ENCODE data around the gene LEF1. TPM values are rescaled to one million over a fixed set of nuclear protein-coding genes. Genes with fewer than 3 reads are reported as not detected.

Gene LEF1
- polyA plus RNA-seq, 1 donor (not counting 4 experiments of a cell fraction or from before 2014, with no cell fraction given), result 1.5 TPM

DNA sequence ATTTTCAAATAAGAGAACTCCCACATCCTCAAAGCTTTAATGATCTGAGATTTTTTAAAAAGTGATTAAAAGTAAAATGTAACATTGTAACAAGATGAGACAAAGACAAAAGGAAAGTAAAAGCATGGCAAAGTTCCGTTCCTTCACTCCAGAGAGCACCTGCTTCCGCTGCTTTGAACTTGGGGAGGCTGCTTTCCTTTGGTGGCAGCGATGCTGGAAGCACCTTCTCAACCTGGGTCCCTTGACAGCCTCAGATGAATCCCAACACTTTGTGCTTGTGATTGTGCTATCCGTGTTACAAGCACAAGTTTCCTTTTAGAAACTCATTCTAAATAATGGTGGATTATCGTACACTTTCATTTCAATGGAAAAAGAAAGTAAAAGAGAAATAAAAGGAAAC, 119.3 kb downstream of the LEF1 start:
- DNase-seq (ENCODE audit: low read depth, low spot score) (no peak), FAIRE-seq (no peak)
- no peaks in the 10 kb centered on the region for H3K9me1 ChIP-seq (ENCODE audit: control insufficient read depth, extremely low read depth, insufficient read depth, low read length)
- TF ChIP-seq EZH2 (IDR thresholded peaks at IDR 0.05; ENCODE audit: low read length), result no peak
- TF ChIP-seq, protein P1, sequence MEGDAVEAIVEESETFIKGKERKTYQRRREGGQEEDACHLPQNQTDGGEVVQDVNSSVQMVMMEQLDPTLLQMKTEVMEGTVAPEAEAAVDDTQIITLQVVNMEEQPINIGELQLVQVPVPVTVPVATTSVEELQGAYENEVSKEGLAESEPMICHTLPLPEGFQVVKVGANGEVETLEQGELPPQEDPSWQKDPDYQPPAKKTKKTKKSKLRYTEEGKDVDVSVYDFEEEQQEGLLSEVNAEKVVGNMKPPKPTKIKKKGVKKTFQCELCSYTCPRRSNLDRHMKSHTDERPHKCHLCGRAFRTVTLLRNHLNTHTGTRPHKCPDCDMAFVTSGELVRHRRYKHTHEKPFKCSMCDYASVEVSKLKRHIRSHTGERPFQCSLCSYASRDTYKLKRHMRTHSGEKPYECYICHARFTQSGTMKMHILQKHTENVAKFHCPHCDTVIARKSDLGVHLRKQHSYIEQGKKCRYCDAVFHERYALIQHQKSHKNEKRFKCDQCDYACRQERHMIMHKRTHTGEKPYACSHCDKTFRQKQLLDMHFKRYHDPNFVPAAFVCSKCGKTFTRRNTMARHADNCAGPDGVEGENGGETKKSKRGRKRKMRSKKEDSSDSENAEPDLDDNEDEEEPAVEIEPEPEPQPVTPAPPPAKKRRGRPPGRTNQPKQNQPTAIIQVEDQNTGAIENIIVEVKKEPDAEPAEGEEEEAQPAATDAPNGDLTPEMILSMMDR (optimal IDR thresholded peaks at IDR 0.05 in 1 of 3, IDR thresholded peaks at IDR 0.05 in 1 of 3, conservative IDR thresholded peaks at IDR 0.05 in 1 of 3; ENCODE audit: extremely low read depth in 1 of 3, insufficient read depth in 2 of 3, low read length in 3 of 3), result no peak
- no peak overlapping the region for H3K4me2 ChIP-seq (ENCODE audit: control insufficient read depth, extremely low read depth, insufficient read depth, low read depth, low read length)
- dilution Hi-C loops (cut with MboI; ENCODE audit: extremely low pct_ligation_motif_present, low sequenced_read_pairs), result no loop called here
- H3K27me3 ChIP-seq (ENCODE audit: control insufficient read depth, extremely low read depth, insufficient read depth, low read length), result no peaks in the 10 kb centered on the region
- no peak overlapping the region for H3K9ac ChIP-seq (ENCODE audit: control insufficient read depth, extremely low read depth, insufficient read depth, low read length)
- no peak overlapping the region for H3K4me3 ChIP-seq (ENCODE audit: control insufficient read depth in 2 of 3, extremely low read depth in 1 of 3, insufficient read depth in 2 of 3, low read depth in 1 of 3, low read length in 3 of 3)
- no peaks in the 10 kb centered on the region for H3K36me3 ChIP-seq (ENCODE audit: control insufficient read depth in 2 of 2, extremely low read depth in 1 of 2, insufficient read depth in 2 of 2, low read length in 2 of 2)
- no peaks in the 10 kb centered on the region for H3K79me2 ChIP-seq (ENCODE audit: control insufficient read depth, insufficient read depth, low read length)
- H3K4me1 ChIP-seq (ENCODE audit: control insufficient read depth, extremely low read depth, insufficient read depth, low read length), result no peaks in the 10 kb centered on the region
- H4K20me1 ChIP-seq (ENCODE audit: control insufficient read depth, extremely low read depth, insufficient read depth, low read length), result no peaks in the 10 kb centered on the region
- H3K9me3 ChIP-seq (ENCODE audit: control insufficient read depth, low read depth, low read length), result no peaks in the 10 kb centered on the region
- H2AFZ ChIP-seq (ENCODE audit: control insufficient read depth, low read length), result no peak overlapping the region
- no peak overlapping the region for H3K27ac ChIP-seq (ENCODE audit: control insufficient read depth, insufficient read depth, low read length)

DNA sequence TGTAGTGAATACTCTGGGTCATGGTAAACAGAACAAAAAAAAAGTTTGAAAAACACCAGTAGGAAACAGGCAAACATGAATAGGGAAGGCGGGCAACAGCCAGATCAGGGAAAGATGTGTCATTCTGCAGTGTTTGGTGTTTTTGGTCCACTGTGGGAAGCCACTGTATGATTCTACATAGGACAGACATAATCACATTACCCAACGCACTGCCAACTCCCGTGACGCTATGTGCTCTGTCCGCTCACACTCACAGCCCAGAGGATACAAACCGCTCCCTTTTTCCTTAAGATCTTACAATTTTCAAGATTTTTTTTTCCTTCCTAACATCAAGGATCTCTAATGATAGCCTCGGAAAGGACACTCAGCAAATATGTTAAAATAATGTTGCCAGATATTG, 119.7 kb downstream of the LEF1 start:
- no peak overlapping the region for H3K4me3 ChIP-seq (ENCODE audit: control insufficient read depth in 2 of 3, extremely low read depth in 1 of 3, insufficient read depth in 2 of 3, low read depth in 1 of 3, low read length in 3 of 3)
- dilution Hi-C loops (cut with MboI; ENCODE audit: extremely low pct_ligation_motif_present, low sequenced_read_pairs), result no loop called here
- FAIRE-seq (no peak), DNase-seq (ENCODE audit: low read depth, low spot score) (no peak)
- H3K27me3 ChIP-seq (ENCODE audit: control insufficient read depth, extremely low read depth, insufficient read depth, low read length), result no peaks in the 10 kb centered on the region
- no peaks in the 10 kb centered on the region for H3K4me1 ChIP-seq (ENCODE audit: control insufficient read depth, extremely low read depth, insufficient read depth, low read length)
- no peak overlapping the region for H3K4me2 ChIP-seq (ENCODE audit: control insufficient read depth, extremely low read depth, insufficient read depth, low read depth, low read length)
- no peaks in the 10 kb centered on the region for H3K36me3 ChIP-seq (ENCODE audit: control insufficient read depth in 2 of 2, extremely low read depth in 1 of 2, insufficient read depth in 2 of 2, low read length in 2 of 2)
- no peaks in the 10 kb centered on the region for H3K79me2 ChIP-seq (ENCODE audit: control insufficient read depth, insufficient read depth, low read length)
- no peaks in the 10 kb centered on the region for H3K9me3 ChIP-seq (ENCODE audit: control insufficient read depth, low read depth, low read length)
- H3K9me1 ChIP-seq (ENCODE audit: control insufficient read depth, extremely low read depth, insufficient read depth, low read length), result no peaks in the 10 kb centered on the region
- TF ChIP-seq EZH2 (IDR thresholded peaks at IDR 0.05; ENCODE audit: low read length), result no peak
- TF ChIP-seq, protein P1 (optimal IDR thresholded peaks at IDR 0.05 in 1 of 3, IDR thresholded peaks at IDR 0.05 in 1 of 3, conservative IDR thresholded peaks at IDR 0.05 in 1 of 3; ENCODE audit: extremely low read depth in 1 of 3, insufficient read depth in 2 of 3, low read length in 3 of 3), result no peak
- H3K27ac ChIP-seq (ENCODE audit: control insufficient read depth, insufficient read depth, low read length), result no peak overlapping the region
- H2AFZ ChIP-seq (ENCODE audit: control insufficient read depth, low read length), result no peak overlapping the region
- H3K9ac ChIP-seq (ENCODE audit: control insufficient read depth, extremely low read depth, insufficient read depth, low read length), result no peak overlapping the region
- no peaks in the 10 kb centered on the region for H4K20me1 ChIP-seq (ENCODE audit: control insufficient read depth, extremely low read depth, insufficient read depth, low read length)
